GM18508 (cell line): ENCODE measurements around the gene CYP2R1.
A peak's percentile ranks its signal among the peaks of the same experiment; 100 is the strongest.
"Not testable (repeated sequence)": the region's sequence is repeated elsewhere in the genome, so short reads cannot be mapped to it uniquely, and the experiment has no call there.

Source experiments
- ATAC-seq: cut with Tn5 transposase; IDR thresholded peaks from one replicate; pipeline ENCODE4 v1.9.1; 2021; ENCODE audit warnings: moderate number of reproducible peaks; ENCODE audit not compliant: insufficient read depth, unreplicated experiment

Gene CYP2R1

DNA sequence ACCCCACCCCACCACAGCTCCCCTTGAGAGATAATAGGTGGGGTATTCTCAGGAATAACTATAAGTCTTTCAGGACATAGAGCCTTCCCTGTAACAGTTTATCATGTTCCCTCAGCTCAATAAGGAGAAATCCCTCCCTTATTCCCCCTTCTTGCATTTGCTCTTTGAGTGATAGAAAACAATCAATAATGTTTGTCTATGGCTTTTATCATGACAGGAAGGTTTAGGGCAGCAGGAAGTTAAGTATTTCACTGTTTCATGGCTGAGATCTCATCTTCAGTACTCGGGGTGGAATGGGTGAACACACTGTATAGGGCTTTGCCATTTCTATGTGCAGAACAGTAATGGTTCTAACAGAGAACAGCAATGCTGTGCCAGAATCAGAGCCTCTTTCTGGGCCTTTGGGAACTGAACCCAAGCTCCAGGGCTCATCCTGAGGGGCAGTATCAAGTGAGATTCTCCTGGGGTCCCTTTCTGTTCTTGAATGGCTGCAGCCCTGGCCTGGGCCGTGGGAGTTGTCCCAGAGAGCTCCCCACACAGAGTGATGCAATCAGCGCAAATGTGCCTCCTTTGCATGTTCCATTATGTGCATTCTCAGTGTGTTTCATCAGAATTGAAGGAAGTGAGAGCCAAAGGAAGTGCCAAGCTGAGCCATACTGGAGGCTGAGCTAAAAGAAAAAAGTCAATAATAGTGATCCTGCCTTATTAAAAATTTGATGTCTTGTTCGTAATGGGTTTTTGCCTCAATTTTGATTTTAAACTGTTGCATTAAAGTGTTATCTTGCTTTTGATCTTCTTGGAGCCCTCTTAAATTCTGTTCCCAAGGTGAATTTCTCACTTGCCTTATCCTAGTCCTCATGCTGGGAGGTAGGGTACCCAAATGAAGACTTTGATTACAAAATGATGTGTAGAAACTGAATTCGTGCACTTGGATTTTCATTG lies 2.9 kb upstream of the CYP2R1 start:
- no peak for ATAC-seq

GRCh38 chr11:14892577-14892976 lies 546 bp upstream of the CYP2R1 start:
- ATAC-seq: no peak

- peak; percentile 32 for ATAC-seq
These were observed 642 bp downstream of the CYP2R1 start for GRCh38 chr11:14891143-14892035.

DNA sequence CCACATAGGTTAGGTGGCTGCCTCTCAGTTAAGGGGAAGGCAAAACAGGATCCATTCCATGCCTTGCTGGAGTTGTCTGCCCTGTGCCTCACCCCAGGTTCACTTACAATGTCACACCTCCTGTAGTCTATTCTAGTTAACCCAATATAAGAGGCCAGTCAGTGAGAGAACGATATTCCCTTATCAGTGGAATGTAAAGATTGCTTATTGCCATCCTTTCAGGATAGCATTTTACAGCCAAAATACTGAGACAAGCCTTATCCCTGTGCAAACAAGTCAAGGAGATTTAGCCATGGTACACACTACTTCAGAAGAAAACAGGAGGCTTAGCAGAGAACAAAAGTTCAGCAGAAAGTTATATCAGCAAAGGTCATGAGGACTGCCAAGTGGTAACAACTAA lies 5.5 kb downstream of the CYP2R1 start:
- no peak for ATAC-seq

DNA sequence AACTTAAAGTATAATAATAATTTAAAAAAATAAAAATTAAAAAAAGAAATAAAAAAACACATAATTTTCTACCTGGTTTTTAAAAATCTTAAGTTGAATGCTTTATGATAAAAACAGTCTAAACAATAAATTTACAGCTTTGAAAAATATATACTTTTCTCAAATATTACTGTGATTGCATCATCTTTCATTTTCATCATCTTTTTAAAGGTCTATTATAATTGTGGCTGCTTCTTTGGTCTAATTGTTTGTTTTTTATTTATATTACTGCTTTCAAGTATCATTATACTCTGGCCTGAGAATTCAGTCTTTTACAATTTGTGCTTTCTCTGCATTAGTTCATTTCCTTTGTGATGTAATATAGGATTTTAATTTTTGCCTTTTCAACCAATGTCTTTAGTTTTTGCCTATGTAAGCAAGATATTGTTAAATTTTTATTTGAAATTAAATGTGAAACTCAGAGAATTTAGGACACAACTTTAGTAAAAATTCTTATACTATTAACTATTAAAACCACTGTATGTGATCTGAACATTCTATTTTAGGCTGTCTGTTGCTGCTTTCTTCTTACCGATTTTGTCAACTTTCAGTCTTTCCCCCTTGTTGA lies 7.3 kb downstream of the CYP2R1 start:
- no peak for ATAC-seq

GRCh38 chr11:14883683-14884082 lies 8.3 kb downstream of the CYP2R1 start:
- ATAC-seq: not testable (repeated sequence)

DNA sequence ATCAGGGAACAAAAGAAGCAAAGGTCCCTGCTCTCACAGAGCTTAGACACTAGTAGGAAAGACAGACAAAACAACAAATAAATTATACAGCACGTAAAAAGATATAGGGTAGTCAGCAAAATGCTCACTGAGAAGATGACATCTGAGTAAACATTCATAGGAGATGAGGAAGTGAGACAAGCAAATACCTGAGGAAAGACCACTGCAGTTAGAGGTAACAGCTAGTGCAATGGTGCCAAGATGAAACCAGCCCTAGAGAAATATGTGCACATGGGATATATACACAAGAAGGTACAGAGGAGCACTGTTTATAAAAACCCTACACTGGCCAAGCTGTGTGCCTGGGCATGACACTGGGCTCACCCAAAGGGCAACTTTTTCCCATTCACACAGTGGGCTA lies 9.8 kb downstream of the CYP2R1 start:
- ATAC-seq: no peak

- no peak for ATAC-seq
These were observed 10.3 kb downstream of the CYP2R1 start for GRCh38 chr11:14881576-14882193.

DNA sequence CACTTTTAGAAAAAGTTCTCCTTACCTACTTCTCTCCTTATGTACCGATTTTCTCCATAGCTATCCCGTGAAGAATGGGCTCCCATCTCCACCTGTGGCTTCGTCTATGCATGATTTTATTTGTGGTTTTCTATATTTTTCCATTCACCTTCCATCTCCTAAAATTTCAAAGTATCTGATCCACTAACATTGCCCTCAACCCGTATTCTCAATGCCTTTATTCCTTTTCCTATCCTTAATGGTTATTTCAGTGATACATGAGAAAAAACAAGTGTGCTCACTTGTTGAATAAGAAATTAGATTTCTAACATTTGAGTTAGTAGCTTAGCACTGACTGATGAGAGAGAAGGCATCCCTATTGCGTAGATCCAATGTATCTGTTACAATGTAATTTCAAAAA lies 16.9 kb downstream of the CYP2R1 start:
- no peak for ATAC-seq

DNA sequence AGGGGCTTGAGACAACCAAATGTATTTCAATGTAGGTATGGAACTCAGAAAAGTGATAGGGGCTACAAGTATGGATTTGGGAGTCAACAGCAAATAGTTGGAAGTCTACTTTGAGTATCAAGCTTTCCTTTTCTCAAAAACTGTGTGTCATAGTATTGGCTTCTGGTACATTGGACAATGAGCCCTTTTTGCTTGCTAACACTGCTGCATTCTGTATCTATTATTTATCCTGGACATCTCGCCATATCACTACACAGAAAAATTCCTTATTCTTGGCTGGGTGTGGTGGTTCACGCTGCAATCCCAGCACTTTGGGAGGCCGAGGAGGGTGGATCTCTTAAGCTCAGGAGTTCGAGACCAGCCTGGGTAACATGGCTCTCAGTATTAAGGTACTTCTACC lies 18.4 kb downstream of the CYP2R1 start:
- ATAC-seq: no peak

DNA sequence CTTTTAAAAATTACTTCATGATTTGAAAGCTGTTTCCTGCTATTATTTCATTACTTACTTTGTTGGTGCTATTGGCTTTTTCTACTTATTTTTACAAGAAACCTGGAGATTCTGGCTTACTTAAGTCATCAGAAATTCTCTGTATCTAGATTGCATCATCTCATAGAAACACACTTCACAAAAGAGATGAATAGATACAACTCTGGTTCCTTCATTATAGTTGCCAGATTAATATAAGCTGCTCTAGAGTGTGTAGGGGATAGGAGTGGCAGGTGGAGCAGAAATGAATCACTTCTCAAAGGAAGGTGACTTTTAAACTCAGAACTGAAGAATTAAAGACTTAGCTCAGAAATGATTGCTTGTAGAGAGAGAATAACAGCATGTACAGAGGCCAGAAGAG lies 20.0 kb downstream of the CYP2R1 start:
- ATAC-seq: no peak

- ATAC-seq: not testable (repeated sequence)
These were observed 28.3 kb downstream of the CYP2R1 start for GRCh38 chr11:14863775-14864174.

- no peak for ATAC-seq
These were observed 30.4 kb downstream of the CYP2R1 start for GRCh38 chr11:14861680-14862079.

DNA sequence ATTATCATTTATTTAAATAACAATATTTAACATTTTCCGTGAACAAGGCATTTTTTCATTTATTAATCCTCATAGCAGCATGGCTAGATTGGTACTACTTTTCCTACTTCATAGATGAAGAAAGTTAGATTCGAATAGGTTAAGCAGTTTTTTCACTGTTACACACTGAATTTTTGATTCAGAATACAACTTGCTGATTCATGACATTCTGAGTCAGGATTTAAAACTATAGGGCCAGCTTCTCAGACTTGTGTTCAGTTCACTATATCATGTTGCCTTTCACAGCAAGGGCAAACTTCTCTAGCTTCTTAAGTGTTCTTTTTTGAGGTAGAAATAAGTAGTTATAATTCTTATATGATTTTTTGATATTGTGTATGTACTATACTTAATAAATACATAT lies 31.5 kb downstream of the CYP2R1 start:
- ATAC-seq: no peak

- ATAC-seq: no peak
These were observed 33.6 kb downstream of the CYP2R1 start for GRCh38 chr11:14858404-14858803.

DNA sequence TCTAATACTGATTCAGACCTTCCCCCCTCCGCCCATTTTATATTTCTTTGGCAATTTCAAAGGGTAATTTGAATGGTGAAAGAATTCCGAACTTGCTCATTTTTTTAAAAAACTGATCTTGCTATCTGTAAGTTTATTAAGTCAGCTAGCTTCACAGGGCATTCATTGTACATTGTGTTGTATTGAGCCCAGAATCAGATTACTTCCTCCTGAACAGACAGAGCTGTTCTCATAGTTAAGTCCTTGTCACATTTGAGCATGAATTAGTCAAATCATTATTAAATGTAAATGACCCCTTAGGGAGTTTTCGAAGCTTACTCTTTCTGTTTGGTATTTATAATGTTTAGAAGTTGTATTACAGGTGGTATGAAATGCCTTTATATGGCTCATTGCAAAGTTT lies 34.4 kb downstream of the CYP2R1 start:
- ATAC-seq: no peak

- ATAC-seq: no peak
These were observed 36.1 kb downstream of the CYP2R1 start for GRCh38 chr11:14855890-14856289.

GRCh38 chr11:14854057-14854456 lies 38.0 kb downstream of the CYP2R1 start:
- ATAC-seq: no peak

GRCh38 chr11:14852571-14853177 lies 39.4 kb downstream of the CYP2R1 start:
- no peak for ATAC-seq

GRCh38 chr11:14842002-14842401 lies 50.0 kb downstream of the CYP2R1 start:
- ATAC-seq: no peak
